Mesenteric fat pad (tissue), 1 donor: ENCODE measurements around the gene RFK. TPM values are rescaled to one million over a fixed set of nuclear protein-coding genes. Genes with fewer than 3 reads are reported as not detected.
"Not testable (repeated sequence)": the region's sequence is repeated elsewhere in the genome, so short reads cannot be mapped to it uniquely, and the experiment has no call there.

Experiments used
- DNase-seq: peaks from one replicate; pipeline ENCODE4 v3.0.0-alpha.2; 2020; ENCODE audit warnings: low spot score
- long read RNA-seq: library from polyadenylated mRNA; unstranded; transcript quantifications from one replicate; pipeline ENCODE4 v2.0.0, GENCODE V29; 2020
- total RNA-seq: library from RNA; stranded (reverse); fragmentation: NEBNext Ultra II Directional; extraction: Animal tissue kit (Norgen Biotek cat#: 25700); gene quantifications from one replicate; pipeline ENCODE4 v1.2.1, GENCODE V29; 2021
- donor health status: DM: yes; HTN: yes; CAD: no.

RFK gene
- 17.3 TPM for total RNA-seq
- long read RNA-seq, transcript RFK-201 (4 exons, 2,684 nt): major isoform, 67 of 72 reads
- long read RNA-seq, partial matches to known transcripts: 0 of 72 reads
- long read RNA-seq, other reads (novel, unspliced or antisense): 4 of 72 reads

DNA sequence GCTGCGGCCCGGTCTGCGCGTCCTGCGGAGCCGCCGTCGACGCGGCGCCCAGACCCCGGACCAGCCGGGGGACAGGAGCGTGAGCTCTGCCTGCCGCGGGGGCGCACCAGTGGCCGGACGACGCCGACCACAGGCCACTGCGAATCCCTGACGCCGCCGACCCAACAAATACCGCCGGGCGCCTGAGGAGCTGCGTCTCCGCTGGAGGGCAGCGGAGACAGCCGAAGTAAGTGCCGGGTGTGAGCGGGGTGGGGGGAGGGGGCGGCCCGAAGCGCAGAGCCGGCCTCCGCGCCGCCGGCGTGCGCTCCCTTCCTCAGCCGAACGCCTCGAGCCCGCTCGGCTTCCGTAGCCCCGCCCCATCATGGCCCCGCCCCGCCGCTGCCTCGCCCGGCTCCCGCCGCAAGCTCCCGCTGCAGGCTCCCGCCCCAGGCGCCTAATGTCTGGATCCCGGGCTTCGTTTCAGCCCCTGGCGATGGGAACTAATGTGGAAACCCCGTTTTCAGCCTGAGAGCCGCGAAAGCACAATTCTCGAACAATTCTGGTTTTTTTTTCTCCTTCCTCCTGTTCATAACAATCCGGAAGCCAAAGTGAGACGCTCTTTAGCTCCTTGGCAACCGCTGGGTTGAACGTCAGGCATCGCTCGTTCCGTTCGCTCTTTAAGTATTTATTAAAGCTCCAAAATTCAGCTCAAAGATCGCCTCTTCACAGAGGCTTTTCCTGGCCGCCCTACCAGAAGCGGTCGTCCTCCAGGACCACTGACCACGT lies at the start of gene RFK:
Gene RFK, minus strand, starts transcription at position 232 of the 765 bp plus-strand sequence. CDS start 255 bp downstream, outside the sequence.
- peak; percentile 99 for DNase-seq

DNA sequence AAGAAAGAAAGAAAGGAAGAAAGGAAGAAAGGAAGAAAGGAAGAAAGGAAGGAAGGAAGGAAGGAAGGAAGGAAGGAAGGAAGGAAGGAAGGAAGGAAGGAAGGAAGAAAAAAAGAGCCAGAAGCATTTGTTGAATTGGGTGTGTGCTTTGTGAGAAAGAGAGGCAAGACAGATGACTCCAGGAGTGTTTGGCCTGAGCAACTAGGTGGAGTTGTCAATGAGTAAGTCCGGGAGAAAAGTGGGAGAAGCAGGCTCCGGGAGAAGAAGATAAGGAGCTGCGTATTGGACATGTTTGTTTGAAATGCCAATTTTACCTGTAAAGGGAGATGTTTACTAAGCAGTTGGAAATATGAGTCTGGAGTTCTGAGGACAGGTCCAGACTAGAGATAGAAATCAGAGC lies 49.7 kb upstream of the RFK start:
- DNase-seq: no peak

DNA sequence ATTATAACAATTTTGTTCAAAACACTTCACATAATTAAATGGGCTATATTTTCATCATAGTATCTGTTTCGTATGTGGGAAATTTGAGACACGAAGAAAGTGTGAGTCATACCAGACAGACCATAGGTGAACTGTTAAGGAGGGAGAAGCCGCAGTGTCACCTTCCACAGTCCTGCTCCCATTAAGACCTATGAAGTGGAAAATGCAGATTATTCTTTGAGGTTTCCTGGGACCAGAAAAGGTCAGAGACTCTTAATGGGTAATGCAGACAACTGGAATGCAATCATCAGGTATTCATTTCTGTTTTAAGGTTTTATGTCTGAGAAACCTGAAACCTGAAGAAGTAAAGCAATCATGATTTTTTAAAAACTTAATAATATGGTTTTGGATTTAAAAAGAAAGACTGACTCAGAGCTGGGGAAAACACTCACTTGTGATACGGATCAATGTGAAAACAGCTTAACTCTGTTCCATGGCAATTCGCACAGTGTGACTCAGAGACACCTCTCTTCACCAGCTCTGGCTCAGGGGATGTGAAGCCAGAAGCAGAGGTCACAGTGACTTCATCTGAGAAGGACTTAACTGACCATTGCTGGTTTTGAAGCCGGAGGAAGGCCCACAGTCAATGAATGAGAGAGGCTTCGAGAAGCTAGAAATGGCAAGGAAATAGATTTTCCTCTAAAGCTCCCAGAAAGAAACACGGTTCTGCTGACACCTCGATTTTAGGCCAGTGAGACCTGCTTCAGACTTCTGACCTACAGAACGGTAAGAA lies 47.5 kb upstream of the RFK start:
- no peak for DNase-seq

DNA sequence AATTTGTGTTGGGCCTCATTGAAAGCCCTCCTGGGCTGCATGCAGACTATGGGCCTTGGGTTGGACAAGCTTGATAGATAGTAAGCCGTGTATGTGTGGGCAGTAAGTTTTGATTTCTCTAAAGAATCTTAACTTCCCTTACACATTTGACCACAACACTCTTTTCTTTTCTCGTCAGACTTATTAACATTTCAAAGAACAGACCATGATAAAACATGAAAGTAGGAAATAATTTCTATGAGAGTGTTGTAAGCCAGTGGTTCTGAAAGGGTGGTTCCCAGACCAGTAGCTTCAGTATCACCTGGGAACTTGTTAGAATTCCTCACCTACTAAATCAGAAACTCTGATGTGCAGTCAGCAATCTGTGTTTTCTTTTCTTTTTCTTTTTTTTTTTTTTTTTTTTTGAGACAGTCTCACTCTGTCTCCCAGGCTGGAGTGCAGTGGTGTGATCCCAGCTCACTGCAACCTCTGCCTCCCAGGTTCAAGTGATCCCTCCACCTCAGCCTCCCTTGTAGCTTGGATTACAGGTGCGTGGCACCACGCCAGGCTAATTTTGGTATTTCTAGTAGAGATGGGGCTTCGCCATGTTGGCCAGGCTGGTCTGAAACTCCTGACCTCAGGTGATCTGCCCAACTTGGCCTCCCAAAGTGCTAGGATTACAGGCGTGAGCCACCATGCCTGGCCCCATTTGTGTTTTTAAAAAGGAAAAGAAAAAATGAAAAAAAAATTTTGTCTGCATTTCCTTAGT lies 44.8 kb upstream of the RFK start:
- no peak for DNase-seq

DNA sequence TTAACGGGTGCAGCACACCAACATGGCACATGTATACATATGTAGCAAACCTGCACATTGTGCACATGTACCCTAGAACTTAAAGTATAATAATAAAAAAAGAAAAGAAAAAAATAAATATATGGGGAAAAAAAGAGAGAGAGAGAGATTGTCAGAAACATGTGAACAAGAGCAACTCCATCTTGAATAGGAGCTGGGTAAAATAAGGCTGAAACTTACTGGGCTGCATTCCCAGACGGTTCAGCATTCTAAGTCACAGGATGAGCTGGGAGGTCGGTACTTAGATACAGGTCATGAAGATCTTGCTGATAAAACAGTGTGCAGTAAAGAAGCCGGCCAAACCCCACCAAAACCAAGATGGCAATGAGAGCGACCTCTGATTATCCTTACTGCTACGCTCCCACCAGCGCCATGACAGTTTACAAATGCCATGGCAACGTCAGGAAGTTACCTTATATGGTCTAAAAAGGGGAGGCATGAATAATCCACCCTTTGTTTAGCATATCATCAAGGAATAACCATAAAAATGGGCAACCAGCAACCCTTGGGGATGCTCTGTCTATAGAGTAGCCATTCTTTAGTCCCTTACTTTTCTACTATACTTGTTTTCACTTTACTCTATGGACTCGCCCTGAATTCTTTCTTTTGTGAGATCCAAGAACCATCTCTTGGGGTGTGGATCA lies 42.9 kb upstream of the RFK start:
- not testable (repeated sequence) for DNase-seq

DNA sequence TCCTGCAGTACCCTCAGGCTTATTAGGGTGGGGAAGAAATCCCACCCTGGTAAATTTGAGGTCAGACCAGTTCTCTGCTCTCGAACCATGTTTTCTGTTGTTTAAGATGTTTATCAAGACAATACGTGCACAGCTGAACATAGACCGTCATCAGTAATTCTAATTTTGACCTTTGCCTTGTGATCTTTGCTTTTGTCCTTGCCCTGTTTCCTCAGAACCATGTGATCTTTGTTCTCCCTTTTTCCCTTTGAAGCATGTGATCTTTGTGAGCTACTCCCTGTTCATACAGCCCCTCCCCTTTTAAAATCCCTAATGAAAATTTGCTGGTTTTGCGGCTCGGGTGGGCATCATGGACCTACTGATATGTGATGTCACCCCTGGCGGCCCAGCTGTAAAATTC lies 40.7 kb upstream of the RFK start:
- DNase-seq: not testable (repeated sequence)

DNA sequence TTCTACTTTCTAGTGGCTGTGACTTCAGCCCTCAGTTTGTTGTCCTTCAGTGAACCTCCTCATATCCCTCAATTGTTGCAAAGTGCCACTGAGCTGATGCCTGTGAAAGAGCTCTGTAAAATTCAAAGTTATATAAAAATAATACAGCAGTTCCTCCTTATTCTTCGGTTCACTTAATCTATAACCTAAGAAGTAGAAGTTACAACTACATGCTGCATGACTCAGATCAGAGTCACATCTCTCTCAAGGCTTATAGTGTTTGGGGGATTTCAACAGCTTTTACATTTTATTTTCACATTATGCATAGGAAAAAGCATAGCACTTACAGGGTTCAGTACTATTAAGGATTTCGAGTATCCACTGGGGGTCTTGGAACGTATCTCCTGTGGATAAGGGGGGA lies 39.6 kb upstream of the RFK start:
- no peak for DNase-seq

DNA sequence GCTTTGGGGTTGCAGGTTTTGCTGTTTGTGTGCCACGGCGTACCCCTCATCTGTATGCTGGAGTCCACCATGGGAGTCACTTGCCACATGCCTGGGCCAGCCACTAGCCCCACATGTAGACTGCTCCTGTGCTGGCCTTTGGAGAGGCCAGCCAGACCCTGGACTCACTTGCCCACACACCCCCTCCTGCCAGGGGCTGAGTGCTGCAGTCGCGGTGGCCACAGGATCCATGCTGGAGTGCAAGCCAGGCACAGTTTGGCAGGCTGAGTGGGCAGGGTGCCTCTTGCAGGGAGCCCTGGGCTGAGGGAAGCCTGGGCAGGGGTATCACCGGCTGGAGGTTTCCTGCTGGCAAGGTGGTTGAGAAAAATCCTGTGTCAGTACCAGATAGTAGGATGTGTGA lies 39.2 kb upstream of the RFK start:
- no peak for DNase-seq

DNA sequence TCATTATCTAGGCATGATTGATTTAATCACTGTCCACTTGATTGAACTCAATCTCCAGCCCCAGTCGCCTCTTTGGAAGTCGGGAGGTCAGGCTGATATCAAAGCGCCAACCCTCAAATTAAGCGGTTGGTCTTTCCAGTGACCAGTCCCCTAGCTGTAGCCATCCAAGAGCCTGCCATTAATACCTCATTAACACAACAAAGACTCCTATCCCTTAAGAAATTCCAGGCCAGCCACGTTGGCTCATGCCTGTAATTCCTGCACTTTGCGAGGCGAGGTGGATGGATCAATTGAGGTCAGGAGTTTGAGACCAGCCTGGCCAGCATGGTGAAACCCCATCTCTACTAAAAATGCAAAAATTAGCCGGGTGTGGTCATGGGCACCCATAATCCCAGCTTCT lies 37.4 kb upstream of the RFK start:
- DNase-seq: no peak

DNA sequence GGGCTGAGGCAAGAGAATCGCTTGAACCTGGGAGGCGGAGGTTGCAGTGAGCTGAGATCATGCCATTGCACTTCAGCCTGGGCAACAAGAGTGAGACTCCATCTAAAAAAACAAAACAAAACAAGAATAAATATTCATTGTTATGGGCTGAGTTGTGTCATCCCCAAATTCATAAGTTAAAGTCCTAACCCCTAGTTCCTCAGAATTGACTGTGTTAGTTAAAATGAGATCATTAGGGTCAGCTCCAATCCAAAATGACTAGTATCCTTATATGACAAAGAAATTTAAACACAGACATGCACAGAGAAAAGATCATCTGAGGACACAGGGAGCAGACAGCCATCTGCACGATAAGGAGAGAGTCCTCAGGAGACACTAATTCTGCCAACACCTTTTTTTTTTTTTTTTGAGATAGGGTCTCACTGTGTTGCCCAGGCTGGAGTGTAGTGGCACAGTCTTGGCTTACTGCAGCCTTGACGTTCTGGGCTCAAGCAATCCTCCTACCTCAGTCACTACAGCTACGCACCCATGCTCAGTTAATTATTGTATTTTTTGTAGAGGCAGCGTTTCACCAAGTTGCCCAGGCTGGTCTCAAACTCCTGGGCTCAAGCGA lies 32.7 kb upstream of the RFK start:
- DNase-seq: no peak

DNA sequence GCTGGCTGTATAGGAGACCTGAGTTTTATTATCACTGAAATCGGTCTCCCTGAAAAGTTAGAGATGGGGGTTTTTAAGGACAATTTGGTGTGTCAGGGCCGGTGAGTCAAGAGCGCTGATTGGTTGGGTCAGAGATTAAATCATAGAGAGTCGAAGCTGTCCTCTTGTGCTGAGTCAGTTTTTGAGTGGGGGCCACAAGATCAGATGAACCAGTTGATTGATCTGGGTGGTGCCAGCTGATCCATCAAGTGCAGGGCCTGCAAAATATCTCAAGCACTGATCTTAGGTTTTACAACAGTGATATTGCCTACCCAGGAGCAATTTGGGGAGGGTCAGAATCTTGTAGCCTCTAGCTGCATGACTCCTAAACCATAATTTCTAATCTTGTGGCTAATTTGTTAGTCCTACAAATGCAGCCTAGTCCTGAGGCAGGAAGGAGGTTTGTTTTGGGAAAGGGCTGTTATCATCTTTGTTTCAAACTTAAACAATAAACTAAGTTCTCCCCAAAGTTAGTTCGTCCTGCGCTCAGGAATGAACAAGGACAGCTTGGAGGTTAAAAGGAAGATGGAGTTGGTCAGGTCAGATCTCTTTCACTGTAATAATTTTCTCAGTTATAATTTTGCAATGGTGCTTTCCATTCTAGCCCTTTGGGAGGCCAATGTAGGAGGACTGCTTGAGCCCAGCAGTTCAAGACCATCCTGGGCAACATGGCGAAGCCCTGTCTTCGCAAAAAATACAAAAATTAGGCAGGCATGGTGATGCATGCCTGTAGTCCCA lies 31.6 kb upstream of the RFK start:
- no peak for DNase-seq

DNA sequence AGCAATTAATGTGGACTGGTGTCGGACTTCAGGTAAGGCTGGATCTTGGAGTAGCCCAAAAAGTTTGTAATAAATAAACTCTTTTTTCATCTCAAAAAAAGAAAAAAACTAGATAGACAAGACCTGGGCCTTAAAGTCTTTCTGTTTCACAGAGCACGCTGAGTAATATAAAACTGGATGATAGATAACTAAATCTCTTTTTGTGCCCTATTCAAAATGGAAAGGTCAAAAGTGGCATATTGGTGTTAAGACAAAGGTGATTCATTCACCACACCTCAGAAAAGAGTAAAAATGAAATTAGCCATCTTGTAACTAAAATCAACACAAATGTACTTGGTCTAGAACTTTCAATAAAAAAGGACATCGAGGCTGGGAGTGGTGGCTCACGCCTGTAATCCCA lies 30.3 kb upstream of the RFK start:
- DNase-seq: no peak

DNA sequence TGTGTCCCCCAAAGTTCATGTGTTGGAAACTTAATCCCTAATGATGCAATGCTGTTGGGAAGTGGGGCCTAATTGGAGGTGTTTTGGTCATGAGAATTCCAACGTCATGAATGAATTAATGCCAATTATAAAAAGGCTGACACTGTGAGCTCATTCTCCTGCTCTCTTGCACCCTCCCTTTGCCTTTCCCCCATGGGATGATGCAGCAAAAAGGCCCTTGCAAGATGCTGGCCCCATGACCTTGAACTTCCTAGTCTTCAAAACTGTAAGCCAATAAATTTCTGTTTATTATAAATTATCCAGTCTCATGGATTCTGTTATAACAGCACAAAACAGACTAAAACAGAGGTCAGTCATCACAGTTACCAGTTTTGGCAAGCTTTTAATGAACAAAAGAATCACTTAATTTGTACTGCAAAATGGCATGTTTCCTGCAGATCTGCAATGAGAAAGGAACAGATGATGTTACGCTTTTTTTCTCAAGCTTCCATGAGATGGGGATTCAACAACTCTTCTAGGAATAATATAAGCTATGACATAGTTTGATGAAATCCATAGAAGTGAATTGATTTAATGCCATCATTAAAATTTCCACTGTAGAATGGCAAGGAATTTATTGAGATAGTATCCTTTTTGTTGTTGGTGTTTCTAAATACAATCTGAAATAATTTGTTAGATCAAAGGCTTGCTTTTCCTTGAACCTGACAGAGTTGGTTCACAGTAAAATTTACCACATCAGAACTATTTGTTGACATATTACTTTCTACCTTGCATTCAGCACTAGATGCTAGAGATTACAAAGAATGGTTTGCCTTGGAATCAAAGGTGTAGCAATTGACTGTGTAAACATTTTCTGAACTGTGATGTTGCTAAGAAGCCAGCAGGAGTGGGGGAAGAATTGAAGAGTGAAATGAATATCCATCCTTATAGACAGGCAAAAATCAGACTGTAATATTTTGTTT lies 29.3 kb upstream of the RFK start:
- no peak for DNase-seq

DNA sequence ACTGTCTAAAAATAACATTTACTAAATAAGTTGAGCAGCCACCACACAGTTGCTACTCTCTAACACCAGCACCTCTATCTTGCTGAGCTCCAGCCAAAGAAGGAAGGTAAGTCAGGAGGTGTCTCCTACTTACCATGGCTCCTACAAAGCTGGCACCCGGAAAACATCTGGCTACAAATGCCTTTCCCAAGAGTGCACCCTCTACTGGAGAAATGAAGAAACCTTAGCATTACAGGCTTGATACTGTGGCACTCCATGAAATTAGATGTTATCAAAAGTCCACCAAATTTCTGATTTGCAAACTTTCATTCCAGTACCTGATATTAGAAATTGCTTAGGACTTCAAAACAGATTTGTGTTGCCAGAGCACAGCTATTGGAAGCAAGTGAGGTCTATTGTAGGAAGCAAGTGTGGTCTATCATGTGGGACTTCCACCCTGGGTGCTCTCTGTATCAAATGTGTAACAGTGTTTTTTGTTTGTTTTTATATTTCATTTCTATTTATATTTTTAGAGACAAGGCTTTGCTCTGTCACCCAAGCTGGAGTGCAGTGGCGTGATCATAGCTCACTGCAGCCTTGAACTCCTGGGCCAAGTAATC lies 25.7 kb upstream of the RFK start:
- no peak for DNase-seq

DNA sequence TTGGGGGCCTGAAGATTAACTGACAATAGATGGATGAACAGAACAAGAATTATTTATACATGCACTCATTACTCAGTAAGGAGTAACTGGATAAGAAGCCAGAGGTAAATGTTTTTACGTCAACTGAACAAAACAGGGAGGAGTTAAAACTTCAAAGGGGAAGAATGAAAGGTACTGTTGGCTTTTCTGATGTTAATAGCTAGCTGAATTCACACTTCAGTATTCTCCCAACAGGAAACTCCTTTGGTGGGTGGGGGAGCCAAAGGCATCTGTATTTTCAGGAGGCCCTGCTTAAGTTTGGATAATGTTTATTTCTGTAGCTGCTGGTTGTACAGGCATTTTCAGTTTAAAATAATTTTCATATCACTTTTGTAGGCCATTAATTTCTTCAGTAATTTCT lies 23.2 kb upstream of the RFK start:
- no peak for DNase-seq

DNA sequence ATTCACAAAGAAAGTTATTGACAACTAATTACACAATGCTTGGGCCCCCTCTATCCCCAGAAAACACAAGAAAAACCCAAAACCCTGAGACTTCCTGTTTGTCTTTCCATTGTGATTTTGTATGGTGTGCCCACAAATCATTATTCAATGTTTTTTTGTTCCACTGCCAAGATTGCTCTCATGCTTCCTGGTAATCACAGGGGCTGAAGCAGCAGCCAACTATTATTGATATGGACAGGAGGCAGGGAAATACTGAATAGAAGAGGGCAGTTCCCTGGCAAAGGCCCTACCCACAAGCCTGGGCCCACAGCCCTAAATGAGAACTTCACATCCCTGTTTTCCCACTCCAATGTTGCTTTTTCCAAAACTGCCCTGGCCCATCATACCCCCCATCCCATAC lies 21.5 kb upstream of the RFK start:
- DNase-seq: no peak

DNA sequence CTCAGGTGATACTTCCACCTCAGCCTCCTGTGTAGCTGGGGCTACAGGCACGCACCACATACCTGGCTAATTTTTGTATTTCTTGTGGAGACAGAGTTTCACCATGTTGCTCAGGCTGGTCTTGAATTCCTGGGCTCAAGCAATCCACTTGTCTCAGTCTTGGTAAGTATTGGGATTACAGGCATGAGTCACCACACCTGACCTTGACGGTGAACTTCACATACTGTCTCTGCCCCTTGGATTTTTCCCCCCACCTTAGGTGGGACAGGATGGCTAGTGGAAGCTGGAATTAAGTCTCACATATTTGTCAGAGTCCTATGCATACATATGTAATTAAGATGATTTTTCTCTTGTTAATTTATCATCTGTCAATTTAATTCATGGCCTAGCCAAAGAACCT lies 20.9 kb upstream of the RFK start:
- no peak for DNase-seq

DNA sequence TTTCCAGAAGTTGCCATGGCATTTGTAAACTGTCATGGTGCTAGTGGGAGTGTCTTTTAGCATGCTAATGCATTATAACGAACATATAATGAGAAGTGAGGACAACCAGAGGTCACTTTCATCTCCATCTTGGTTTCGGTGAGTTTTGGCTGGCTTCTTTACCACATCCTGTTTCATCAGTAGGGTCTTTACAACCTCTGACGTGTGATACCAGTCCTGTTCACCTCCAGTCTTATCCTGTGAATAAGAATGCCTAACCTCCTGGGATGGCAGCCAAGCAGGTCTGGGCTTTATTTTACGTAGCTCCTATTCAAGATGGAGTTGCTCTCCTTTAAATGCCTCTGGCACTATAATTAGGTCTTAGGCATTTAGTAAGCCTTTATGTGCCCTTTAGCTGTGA lies 20.4 kb upstream of the RFK start:
- DNase-seq: no peak
